Liver (tissue), 3 donors: Measurements from ENCODE around the gene SLC16A10.

Experiments used
- ATF3 ChIP-seq: IDR thresholded peaks from 2 replicates; pipeline ENCODE4 v1.6.1; 2016; ENCODE audit warnings: antibody characterized with exemption
- FOXA1 ChIP-seq: IDR thresholded peaks from 2 replicates; pipeline ENCODE4 v1.6.1; 2016; ENCODE audit warnings: antibody characterized with exemption
- GABPA ChIP-seq, 2 donors: IDR thresholded peaks in 1 of 2; conservative IDR thresholded peaks in 1 of 2; 2 replicates each; pipeline ENCODE4 v1.6.1; 2016; ENCODE audit warnings: antibody characterized with exemption in 2 of 2, mild to moderate bottlenecking in 1 of 2, moderate library complexity in 1 of 2
- JUND ChIP-seq, 2 donors: IDR thresholded peaks; 2 replicates each; pipeline ENCODE4 v1.6.1; 2016; ENCODE audit warnings: antibody characterized with exemption in 2 of 2
- MAX ChIP-seq: IDR thresholded peaks from 2 replicates; pipeline ENCODE4 v1.6.1; 2016; ENCODE audit warnings: antibody characterized with exemption
- RAD21 ChIP-seq, 2 donors: IDR thresholded peaks; 2 replicates each; pipeline ENCODE4 v1.6.1; 2016; ENCODE audit warnings: antibody characterized with exemption in 2 of 2, mild to moderate bottlenecking in 2 of 2
- REST ChIP-seq: IDR thresholded peaks from 2 replicates; pipeline ENCODE4 v1.6.1; 2016; ENCODE audit warnings: antibody characterized with exemption, mild to moderate bottlenecking
- SP1 ChIP-seq: IDR thresholded peaks from 2 replicates; pipeline ENCODE4 v1.6.1; 2018; ENCODE audit warnings: antibody characterized with exemption, mild to moderate bottlenecking
- TAF1 ChIP-seq: conservative IDR thresholded peaks from 2 replicates; pipeline ENCODE4 v1.6.1; 2016; ENCODE audit warnings: antibody characterized with exemption, mild to moderate bottlenecking
- TF ChIP-seq, protein P1 (sequence below): fragments of 150-350 bp; IDR thresholded peaks from 2 replicates; pipeline ENCODE4 v1.5.1; 2017; ENCODE audit warnings: improper control_type of control experiment, low read depth, low read length; ENCODE audit not compliant: missing input control
- TF ChIP-seq, protein P2 (sequence below): IDR thresholded peaks from 2 replicates; pipeline ENCODE4 v1.6.1; 2016; ENCODE audit warnings: antibody characterized with exemption
- donor health status: healthy.
- donor health status: healthy.

- TF ChIP-seq, protein P1, sequence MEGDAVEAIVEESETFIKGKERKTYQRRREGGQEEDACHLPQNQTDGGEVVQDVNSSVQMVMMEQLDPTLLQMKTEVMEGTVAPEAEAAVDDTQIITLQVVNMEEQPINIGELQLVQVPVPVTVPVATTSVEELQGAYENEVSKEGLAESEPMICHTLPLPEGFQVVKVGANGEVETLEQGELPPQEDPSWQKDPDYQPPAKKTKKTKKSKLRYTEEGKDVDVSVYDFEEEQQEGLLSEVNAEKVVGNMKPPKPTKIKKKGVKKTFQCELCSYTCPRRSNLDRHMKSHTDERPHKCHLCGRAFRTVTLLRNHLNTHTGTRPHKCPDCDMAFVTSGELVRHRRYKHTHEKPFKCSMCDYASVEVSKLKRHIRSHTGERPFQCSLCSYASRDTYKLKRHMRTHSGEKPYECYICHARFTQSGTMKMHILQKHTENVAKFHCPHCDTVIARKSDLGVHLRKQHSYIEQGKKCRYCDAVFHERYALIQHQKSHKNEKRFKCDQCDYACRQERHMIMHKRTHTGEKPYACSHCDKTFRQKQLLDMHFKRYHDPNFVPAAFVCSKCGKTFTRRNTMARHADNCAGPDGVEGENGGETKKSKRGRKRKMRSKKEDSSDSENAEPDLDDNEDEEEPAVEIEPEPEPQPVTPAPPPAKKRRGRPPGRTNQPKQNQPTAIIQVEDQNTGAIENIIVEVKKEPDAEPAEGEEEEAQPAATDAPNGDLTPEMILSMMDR = no peak
- TF ChIP-seq, protein P2, sequence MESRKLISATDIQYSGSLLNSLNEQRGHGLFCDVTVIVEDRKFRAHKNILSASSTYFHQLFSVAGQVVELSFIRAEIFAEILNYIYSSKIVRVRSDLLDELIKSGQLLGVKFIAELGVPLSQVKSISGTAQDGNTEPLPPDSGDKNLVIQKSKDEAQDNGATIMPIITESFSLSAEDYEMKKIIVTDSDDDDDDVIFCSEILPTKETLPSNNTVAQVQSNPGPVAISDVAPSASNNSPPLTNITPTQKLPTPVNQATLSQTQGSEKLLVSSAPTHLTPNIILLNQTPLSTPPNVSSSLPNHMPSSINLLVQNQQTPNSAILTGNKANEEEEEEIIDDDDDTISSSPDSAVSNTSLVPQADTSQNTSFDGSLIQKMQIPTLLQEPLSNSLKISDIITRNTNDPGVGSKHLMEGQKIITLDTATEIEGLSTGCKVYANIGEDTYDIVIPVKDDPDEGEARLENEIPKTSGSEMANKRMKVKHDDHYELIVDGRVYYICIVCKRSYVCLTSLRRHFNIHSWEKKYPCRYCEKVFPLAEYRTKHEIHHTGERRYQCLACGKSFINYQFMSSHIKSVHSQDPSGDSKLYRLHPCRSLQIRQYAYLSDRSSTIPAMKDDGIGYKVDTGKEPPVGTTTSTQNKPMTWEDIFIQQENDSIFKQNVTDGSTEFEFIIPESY = no peak
- no peak for TF ChIP-seq ATF3
- TF ChIP-seq SP1 = no peak
- no peak for TF ChIP-seq MAX
- no peak for TF ChIP-seq GABPA (IDR thresholded peaks at IDR 0.05 in 1 of 2, conservative IDR thresholded peaks at IDR 0.05 in 1 of 2)
- TF ChIP-seq FOXA1 = no peak
- no peak for TF ChIP-seq JUND (IDR thresholded peaks at IDR 0.05)
- no peak for TF ChIP-seq TAF1
- TF ChIP-seq RAD21 (IDR thresholded peaks at IDR 0.05) = no peak
- TF ChIP-seq REST = no peak
Measured at GRCh38 chr6:111068866-111069234, 18.5 kb upstream of the SLC16A10 start.
